HG02623 (cell line): ENCODE results near the gene KRTAP9-3.
"Not testable (repeated sequence)": the region's sequence is repeated elsewhere in the genome, so short reads cannot be mapped to it uniquely, and the experiment has no call there.

Experiments
- ATAC-seq: cut with Tn5 transposase; IDR thresholded peaks from one replicate; pipeline ENCODE4 v1.9.1; 2021; ENCODE audit warnings: moderate library complexity; ENCODE audit not compliant: unreplicated experiment

KRTAP9-3 gene

GRCh38 chr17:41232399-41233105 is at the start of gene KRTAP9-3:
TSS of gene KRTAP9-3 (plus strand) at chr17:41232449. CDS start at chr17:41232502, 53 bp downstream.
- ATAC-seq: not testable (repeated sequence)

GRCh38 chr17:41184480-41184961 is 47.7 kb upstream of the KRTAP9-3 start, which contains the start of gene KRTAP4-1:
TSS of gene KRTAP4-1 (minus strand) at chr17:41184911. CDS start at chr17:41184854, 57 bp downstream.
- no peak for ATAC-seq

GRCh38 chr17:41185001-41185400 is 47.2 kb upstream of the KRTAP9-3 start:
- no peak for ATAC-seq

- ATAC-seq: no peak
Observed at GRCh38 chr17:41186872-41187271, 45.4 kb upstream of the KRTAP9-3 start.

GRCh38 chr17:41189837-41190318 is 42.4 kb upstream of the KRTAP9-3 start, which contains the start of gene KRTAP9-1:
TSS of gene KRTAP9-1 (plus strand) at chr17:41189887. CDS start at chr17:41189887, 0 bp downstream.
- ATAC-seq: not testable (repeated sequence)

- ATAC-seq: no peak
Observed at GRCh38 chr17:41190328-41190727, 41.9 kb upstream of the KRTAP9-3 start.

- no peak for ATAC-seq
Observed at GRCh38 chr17:41196068-41196467, 36.2 kb upstream of the KRTAP9-3 start.

- no peak for ATAC-seq
Observed at GRCh38 chr17:41199421-41200078, 32.7 kb upstream of the KRTAP9-3 start.

- no peak for ATAC-seq
Observed at GRCh38 chr17:41211845-41212466, 20.3 kb upstream of the KRTAP9-3 start.

GRCh38 chr17:41212524-41213169 is 19.6 kb upstream of the KRTAP9-3 start:
- ATAC-seq: no peak

GRCh38 chr17:41215681-41216080 is 16.6 kb upstream of the KRTAP9-3 start:
- no peak for ATAC-seq

GRCh38 chr17:41223821-41224220 is 8.4 kb upstream of the KRTAP9-3 start:
- ATAC-seq: no peak

GRCh38 chr17:41226051-41226450 is 6.2 kb upstream of the KRTAP9-3 start:
- no peak for ATAC-seq

GRCh38 chr17:41226598-41227095 is 5.6 kb upstream of the KRTAP9-3 start, which contains the start of gene KRTAP9-2:
TSS of gene KRTAP9-2 (plus strand) at chr17:41226648. CDS start at chr17:41226655, 7 bp downstream.
- not testable (repeated sequence) for ATAC-seq

GRCh38 chr17:41230094-41230493 is 2.2 kb upstream of the KRTAP9-3 start:
- ATAC-seq: no peak

GRCh38 chr17:41231731-41232130 is 518 bp upstream of the KRTAP9-3 start:
- ATAC-seq: no peak

- ATAC-seq: not testable (repeated sequence)
Observed at GRCh38 chr17:41237116-41237515, 4.9 kb downstream of the KRTAP9-3 start.

- ATAC-seq: not testable (repeated sequence)
Observed at GRCh38 chr17:41237949-41238437, 5.7 kb downstream of the KRTAP9-3 start, which contains the start of gene KRTAP9-8. TSS of gene KRTAP9-8 (plus strand) at chr17:41237999. CDS start at chr17:41238052, 53 bp downstream.

GRCh38 chr17:41246995-41247787 is 14.9 kb downstream of the KRTAP9-3 start:
- not testable (repeated sequence) for ATAC-seq
